ENCODE results near the gene PTPN7. TPM values are rescaled to one million over a fixed set of nuclear protein-coding genes. Genes with fewer than 3 reads are reported as not detected.
A peak's percentile ranks its signal among the peaks of the same experiment; 100 is the strongest.

PTPN7 gene
- total RNA-seq, 1 experiment from 2014 or later = not detected

DNA sequence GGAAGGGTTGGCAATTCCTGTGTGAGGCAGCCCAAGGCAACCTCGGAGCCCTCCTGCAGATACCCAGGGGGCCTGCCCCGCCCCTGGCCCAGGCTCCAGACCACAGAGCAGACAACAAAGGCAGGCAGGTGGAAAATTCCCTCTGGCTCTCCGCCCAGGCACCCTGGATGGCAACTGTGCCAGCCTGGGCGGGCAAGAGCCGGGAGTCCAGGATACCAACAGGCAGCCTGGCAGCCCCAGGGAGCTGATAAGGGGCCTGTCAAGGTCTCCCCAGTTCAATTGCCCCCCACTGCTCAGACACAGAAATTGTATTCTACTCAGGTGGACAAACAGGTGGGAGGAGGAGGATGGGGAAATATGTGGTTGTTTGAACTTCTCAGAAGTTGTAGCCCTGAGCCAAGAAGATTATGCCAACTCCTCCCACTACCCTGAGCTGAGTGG lies 53.1 kb downstream of the PTPN7 start:
- CTCF ChIA-PET = interaction anchor here (0.8 to 4.5 kb wide), 8 partner anchors 11 to 108 kb away, joined by 3 to 47 read pairs (median 6); partner anchors contain the start of gene ELF3
- DNase-seq = peak; percentile 94
- peak overlapping the region; percentile 87 for H3K27ac Mint-ChIP-seq (ENCODE audit: unreplicated experiment)
- intact Hi-C loops (cut with micrococcal nuclease; ENCODE audit: unreplicated experiment) = loop anchor here (2.0 kb wide), 2 partner anchors 61 to 89 kb away; no protein-coding TSS in a partner anchor
- no peaks in the 10 kb centered on the region for H3K27me3 Mint-ChIP-seq (ENCODE audit: unreplicated experiment)
- peaks cover 43% of the 10 kb centered on the region for H3K36me3 Mint-ChIP-seq (ENCODE audit: insufficient read depth, unreplicated experiment)
- TF ChIP-seq, protein P1, sequence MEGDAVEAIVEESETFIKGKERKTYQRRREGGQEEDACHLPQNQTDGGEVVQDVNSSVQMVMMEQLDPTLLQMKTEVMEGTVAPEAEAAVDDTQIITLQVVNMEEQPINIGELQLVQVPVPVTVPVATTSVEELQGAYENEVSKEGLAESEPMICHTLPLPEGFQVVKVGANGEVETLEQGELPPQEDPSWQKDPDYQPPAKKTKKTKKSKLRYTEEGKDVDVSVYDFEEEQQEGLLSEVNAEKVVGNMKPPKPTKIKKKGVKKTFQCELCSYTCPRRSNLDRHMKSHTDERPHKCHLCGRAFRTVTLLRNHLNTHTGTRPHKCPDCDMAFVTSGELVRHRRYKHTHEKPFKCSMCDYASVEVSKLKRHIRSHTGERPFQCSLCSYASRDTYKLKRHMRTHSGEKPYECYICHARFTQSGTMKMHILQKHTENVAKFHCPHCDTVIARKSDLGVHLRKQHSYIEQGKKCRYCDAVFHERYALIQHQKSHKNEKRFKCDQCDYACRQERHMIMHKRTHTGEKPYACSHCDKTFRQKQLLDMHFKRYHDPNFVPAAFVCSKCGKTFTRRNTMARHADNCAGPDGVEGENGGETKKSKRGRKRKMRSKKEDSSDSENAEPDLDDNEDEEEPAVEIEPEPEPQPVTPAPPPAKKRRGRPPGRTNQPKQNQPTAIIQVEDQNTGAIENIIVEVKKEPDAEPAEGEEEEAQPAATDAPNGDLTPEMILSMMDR (IDR thresholded peaks at IDR 0.05; ENCODE audit: unreplicated experiment) = no peak
- H3K9me3 Mint-ChIP-seq (ENCODE audit: low read depth, unreplicated experiment) = no peaks in the 10 kb centered on the region
- H3K4me3 Mint-ChIP-seq (ENCODE audit: low read depth, unreplicated experiment) = peak overlapping the region; percentile 31
- no TSS peak for BruUV-seq (replicated peaks)
- H3K4me1 Mint-ChIP-seq (ENCODE audit: low read depth, unreplicated experiment) = peaks cover 66% of the 10 kb centered on the region

DNA sequence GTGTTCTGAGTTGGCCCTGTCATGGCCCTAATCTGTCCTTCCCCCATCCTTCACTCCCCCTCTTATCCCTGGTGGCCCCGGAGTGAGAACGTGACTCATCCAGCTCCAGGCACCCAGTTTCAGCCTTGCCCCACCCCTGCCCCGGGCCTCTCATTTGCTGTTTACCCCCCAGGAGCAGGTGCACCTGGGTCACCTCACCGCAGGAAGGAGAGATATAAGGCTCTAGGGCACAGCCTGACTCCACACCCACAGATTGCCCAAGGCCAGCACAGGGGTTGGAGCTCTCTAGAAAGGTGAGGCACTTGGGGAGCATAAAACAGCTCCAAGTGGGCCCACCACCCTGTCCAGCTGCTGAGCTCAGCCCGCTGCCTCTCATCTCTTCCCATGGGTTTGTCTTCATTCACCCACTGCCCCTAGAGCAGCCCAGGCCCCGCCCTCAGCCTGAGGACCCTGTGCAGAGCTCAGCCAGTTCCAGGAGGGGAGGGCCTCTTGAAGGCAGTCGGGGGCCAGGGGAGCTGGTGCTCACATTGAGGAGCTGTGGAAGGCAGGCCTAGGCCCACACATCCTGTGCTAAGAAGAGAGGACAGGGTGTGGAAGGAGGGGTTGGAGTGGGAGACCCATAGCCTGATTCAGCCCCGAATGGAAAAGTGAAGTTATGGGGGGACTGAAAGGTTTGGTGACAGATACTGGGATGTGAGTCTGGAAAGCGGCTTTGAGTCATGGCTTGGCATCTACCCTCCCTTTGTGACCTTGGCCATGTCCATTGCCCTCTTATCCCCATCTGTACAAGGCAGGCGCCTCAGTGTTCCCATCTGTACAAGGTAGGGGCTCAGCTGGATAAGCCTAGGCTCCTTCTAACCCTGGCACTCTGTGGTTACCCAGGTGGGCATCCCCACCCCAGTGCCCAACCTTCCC lies 53.8 kb downstream of the PTPN7 start:
- intact Hi-C loops (cut with micrococcal nuclease; ENCODE audit: unreplicated experiment) = loop anchor here (1.0 to 2.0 kb wide), 3 partner anchors 21 to 88 kb away; no protein-coding TSS in a partner anchor
- BruUV-seq (replicated peaks) = TSS peak; percentile 83
- CTCF ChIA-PET = interaction anchor here (0.6 to 4.5 kb wide), 19 partner anchors 11 to 570 kb away, joined by 3 to 47 read pairs (median 4); partner anchors contain the start of genes ELF3 and GPR37L1
- TF ChIP-seq, protein P1 (IDR thresholded peaks at IDR 0.05; ENCODE audit: unreplicated experiment) = no peak
- Mint-ChIP-seq H3K27ac (ENCODE audit: unreplicated experiment) (peak overlapping the region; percentile 87), H3K36me3 (ENCODE audit: insufficient read depth, unreplicated experiment) (peaks cover 44% of the 10 kb centered on the region), H3K4me3 (ENCODE audit: low read depth, unreplicated experiment) (peak overlapping the region; percentile 31), H3K27me3 (ENCODE audit: unreplicated experiment) (no peaks in the 10 kb centered on the region), H3K9me3 (ENCODE audit: low read depth, unreplicated experiment) (no peaks in the 10 kb centered on the region), H3K4me1 (ENCODE audit: low read depth, unreplicated experiment) (peaks cover 69% of the 10 kb centered on the region)
- DNase-seq = peak; percentile 93

DNA sequence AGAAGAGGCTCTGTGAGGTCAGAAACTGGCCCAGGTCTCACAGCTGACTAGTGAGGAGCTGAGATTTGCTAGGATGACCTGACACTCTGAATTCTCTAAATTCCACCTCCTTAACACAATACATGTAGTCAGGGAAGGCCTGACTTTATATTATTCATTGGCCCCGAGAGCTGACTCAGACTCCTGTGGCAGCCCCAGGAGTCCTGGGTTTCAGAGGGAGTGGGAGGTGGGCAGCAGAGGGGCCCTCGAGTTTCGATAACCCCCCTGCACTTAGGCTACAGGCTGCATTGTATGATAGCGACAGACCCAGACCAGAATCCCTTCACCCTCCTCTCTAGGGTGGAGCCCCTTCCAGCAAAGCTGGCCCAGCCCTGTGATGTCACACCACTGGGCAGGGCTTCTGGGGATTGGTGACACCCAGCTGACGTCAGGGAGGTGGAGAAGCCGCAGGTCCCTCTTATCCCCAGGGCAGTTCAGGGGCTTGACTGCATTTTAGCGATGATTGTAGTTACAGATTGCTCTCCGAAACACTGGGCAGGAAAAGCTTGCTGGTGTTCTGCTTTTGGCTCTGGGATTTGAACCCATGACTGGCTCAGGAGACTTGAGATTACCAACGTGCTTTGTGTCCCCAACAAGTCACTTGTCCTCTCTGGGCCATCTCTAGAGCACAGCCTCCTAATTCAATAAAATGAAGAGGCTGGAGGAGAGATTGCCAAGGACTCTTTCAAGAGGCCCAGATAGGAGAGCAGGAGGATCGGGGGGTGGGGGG lies 54.6 kb downstream of the PTPN7 start:
- Mint-ChIP-seq H3K4me3 (ENCODE audit: low read depth, unreplicated experiment) (peak overlapping the region; percentile 31), H3K9me3 (ENCODE audit: low read depth, unreplicated experiment) (no peaks in the 10 kb centered on the region), H3K36me3 (ENCODE audit: insufficient read depth, unreplicated experiment) (peaks cover 51% of the 10 kb centered on the region), H3K4me1 (ENCODE audit: low read depth, unreplicated experiment) (peaks cover 71% of the 10 kb centered on the region), H3K27ac (ENCODE audit: unreplicated experiment) (peak overlapping the region; percentile 87), H3K27me3 (ENCODE audit: unreplicated experiment) (no peaks in the 10 kb centered on the region)
- TF ChIP-seq, protein P1 (IDR thresholded peaks at IDR 0.05; ENCODE audit: unreplicated experiment) = no peak
- no TSS peak for BruUV-seq (replicated peaks)
- intact Hi-C loops (cut with micrococcal nuclease; ENCODE audit: unreplicated experiment) = loop anchor here (1.0 to 2.0 kb wide), 3 partner anchors 20 to 87 kb away; no protein-coding TSS in a partner anchor
- peak; percentile 96 for DNase-seq
- CTCF ChIA-PET = interaction anchor here (0.6 to 4.5 kb wide), 18 partner anchors 10 to 569 kb away, joined by 3 to 47 read pairs (median 4); partner anchors contain the start of genes ELF3 and GPR37L1

DNA sequence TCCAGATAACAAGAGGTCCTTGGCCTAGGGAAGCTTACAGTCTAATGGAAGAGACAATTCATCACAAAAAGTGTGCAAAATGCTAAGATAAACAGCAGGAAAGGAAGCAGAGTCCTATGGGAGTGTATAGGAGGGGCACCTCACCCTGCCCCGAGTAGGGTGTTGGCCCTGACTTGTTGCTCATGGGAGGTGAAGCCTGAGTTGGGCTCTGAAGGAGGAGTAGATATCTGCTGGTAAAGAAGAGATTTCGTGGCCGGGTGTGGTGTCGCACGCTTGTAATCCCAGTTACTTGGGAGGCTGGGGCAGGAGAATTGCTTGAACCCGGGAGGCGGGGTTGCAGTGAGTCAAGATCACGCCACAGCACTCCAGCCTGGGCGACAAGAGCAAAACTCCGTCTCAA lies 56.3 kb downstream of the PTPN7 start:
- no peaks in the 10 kb centered on the region for H3K9me3 Mint-ChIP-seq (ENCODE audit: low read depth, unreplicated experiment)
- DNase-seq = no peak
- H3K27ac Mint-ChIP-seq (ENCODE audit: unreplicated experiment) = peak overlapping the region; percentile 87
- no TSS peak for BruUV-seq (replicated peaks)
- peaks cover 51% of the 10 kb centered on the region for H3K36me3 Mint-ChIP-seq (ENCODE audit: insufficient read depth, unreplicated experiment)
- H3K27me3 Mint-ChIP-seq (ENCODE audit: unreplicated experiment) = no peaks in the 10 kb centered on the region
- CTCF ChIA-PET = interaction anchor here (0.6 kb wide), 1 partner anchor 180 kb away, joined by 3 read pairs; no protein-coding TSS in a partner anchor
- H3K4me3 Mint-ChIP-seq (ENCODE audit: low read depth, unreplicated experiment) = no peak overlapping the region
- peaks cover 69% of the 10 kb centered on the region for H3K4me1 Mint-ChIP-seq (ENCODE audit: low read depth, unreplicated experiment)
- TF ChIP-seq, protein P1 (IDR thresholded peaks at IDR 0.05; ENCODE audit: unreplicated experiment) = no peak
- intact Hi-C loops (cut with micrococcal nuclease; ENCODE audit: unreplicated experiment) = no loop called here
